SK-N-MC (cell line): ENCODE data around the gene FHIT.
A peak's percentile ranks its signal among the peaks of the same experiment; 100 is the strongest.

ENCODE experiments used
- DNase-seq: peaks from one replicate; pipeline ENCODE4 v3.0.0-alpha.2; 2011; ENCODE audit warnings: low read depth, low spot score
- H3K27ac ChIP-seq: fragments of 200-600 bp; sonication (generic); 2 replicates; pipeline ENCODE4 v1.5.1; 2016; ENCODE audit warnings: mixed run types
- H3K36me3 ChIP-seq: fragments of 200-600 bp; sonication (generic); 2 replicates; pipeline ENCODE4 v1.6.1; 2017; ENCODE audit warnings: antibody characterized with exemption, low read length, mixed read lengths; ENCODE audit not compliant: insufficient read depth
- H3K4me3 ChIP-seq: fragments of 200-600 bp; sonication (generic); 2 replicates; pipeline ENCODE4 v1.5.1; 2016
- H3K9ac ChIP-seq: fragments of 200-600 bp; sonication (generic); 2 replicates; pipeline ENCODE4 v1.8.0; 2017; ENCODE audit warnings: mixed run types, mixed read lengths; ENCODE audit not compliant: insufficient read length
- H3K9me3 ChIP-seq: fragments of 200-600 bp; sonication (generic); 2 replicates; pipeline ENCODE4 v1.6.1; 2017; ENCODE audit warnings: low read depth, mild to moderate bottlenecking, antibody characterized with exemption, low read length, moderate library complexity, mixed read lengths
- EZH2 ChIP-seq: fragments of 200-600 bp; sonication (generic); IDR thresholded peaks from one replicate; pipeline ENCODE4 v1.6.1; 2017; ENCODE audit warnings: antibody characterized with exemption
- FOXP2 ChIP-seq: optimal IDR thresholded peaks from 2 replicates; pipeline ENCODE3; 2011; ENCODE audit warnings: mild to moderate bottlenecking, moderate library complexity; ENCODE audit not compliant: insufficient read depth; ENCODE audit errors: extremely low read length, control extremely low read depth
- POLR2AphosphoS5 ChIP-seq: IDR thresholded peaks from 2 replicates; pipeline ENCODE4 v1.6.1; 2012; ENCODE audit warnings: mild to moderate bottlenecking, low read depth, low read length, borderline replicate concordance

The FHIT gene

GRCh38 chr3:60919296-60919695 lies 332.0 kb downstream of the FHIT start:
- no peak for DNase-seq
- H3K4me3 ChIP-seq = no peak overlapping the region
- TF ChIP-seq POLR2AphosphoS5 (no peak), FOXP2 (no peak), EZH2 (no peak)

GRCh38 chr3:60917141-60917540 lies 334.1 kb downstream of the FHIT start:
- DNase-seq = no peak
- H3K27ac ChIP-seq = no peak overlapping the region
- H3K9ac ChIP-seq = no peak overlapping the region
- no peak for TF ChIP-seq POLR2AphosphoS5
- TF ChIP-seq EZH2 = no peak
- TF ChIP-seq FOXP2 = no peak
- no peaks in the 10 kb centered on the region for H3K36me3 ChIP-seq
- no peaks in the 10 kb centered on the region for H3K9me3 ChIP-seq
- H3K4me3 ChIP-seq = no peak overlapping the region

More at GRCh38 chr3:60919296-60919695, 332.0 kb downstream of the FHIT start:
- Histone ChIP-seq H3K36me3 (no peaks in the 10 kb centered on the region), H3K9me3 (no peaks in the 10 kb centered on the region), H3K27ac (no peak overlapping the region), H3K9ac (no peak overlapping the region)

- Histone ChIP-seq H3K36me3 (no peaks in the 10 kb centered on the region), H3K9ac (no peak overlapping the region), H3K4me3 (no peak overlapping the region), H3K27ac (no peak overlapping the region), H3K9me3 (no peaks in the 10 kb centered on the region)
- TF ChIP-seq POLR2AphosphoS5 (no peak), EZH2 (no peak), FOXP2 (no peak)
- DNase-seq = no peak
Measured at GRCh38 chr3:60916546-60916945, 334.7 kb downstream of the FHIT start.

- no peak for TF ChIP-seq FOXP2
- no peak for TF ChIP-seq POLR2AphosphoS5
- DNase-seq = no peak
- H3K9ac ChIP-seq = no peak overlapping the region
Measured at GRCh38 chr3:60913474-60913873, 337.8 kb downstream of the FHIT start.

GRCh38 chr3:60912876-60913275 lies 338.4 kb downstream of the FHIT start:
- H3K9me3 ChIP-seq = no peaks in the 10 kb centered on the region

More at GRCh38 chr3:60913474-60913873, 337.8 kb downstream of the FHIT start:
- H3K27ac ChIP-seq = no peak overlapping the region
- no peak overlapping the region for H3K4me3 ChIP-seq
- H3K9me3 ChIP-seq = no peaks in the 10 kb centered on the region
- H3K36me3 ChIP-seq = no peaks in the 10 kb centered on the region

GRCh38 chr3:60912142-60912541 lies 339.1 kb downstream of the FHIT start:
- H3K27ac ChIP-seq = no peak overlapping the region
- TF ChIP-seq EZH2 (no peak), FOXP2 (no peak), POLR2AphosphoS5 (no peak)
- no peaks in the 10 kb centered on the region for H3K9me3 ChIP-seq
- no peak overlapping the region for H3K4me3 ChIP-seq
- H3K36me3 ChIP-seq = no peaks in the 10 kb centered on the region
- no peak overlapping the region for H3K9ac ChIP-seq
- no peak for DNase-seq

More at GRCh38 chr3:60912876-60913275, 338.4 kb downstream of the FHIT start:
- no peak for DNase-seq
- TF ChIP-seq POLR2AphosphoS5 (no peak), EZH2 (no peak), FOXP2 (no peak)
- Histone ChIP-seq H3K9ac (no peak overlapping the region), H3K27ac (no peak overlapping the region), H3K4me3 (no peak overlapping the region), H3K36me3 (no peaks in the 10 kb centered on the region)

GRCh38 chr3:60909526-60909925 lies 341.7 kb downstream of the FHIT start:
- DNase-seq = no peak

GRCh38 chr3:60906283-60906682 lies 345.0 kb downstream of the FHIT start:
- H3K27ac ChIP-seq = no peak overlapping the region
- no peak overlapping the region for H3K4me3 ChIP-seq
- no peaks in the 10 kb centered on the region for H3K36me3 ChIP-seq
- H3K9me3 ChIP-seq = no peaks in the 10 kb centered on the region
- no peak overlapping the region for H3K9ac ChIP-seq
- TF ChIP-seq EZH2 (no peak), POLR2AphosphoS5 (no peak), FOXP2 (no peak)
- DNase-seq = no peak

More at GRCh38 chr3:60909526-60909925, 341.7 kb downstream of the FHIT start:
- H3K27ac ChIP-seq = no peak overlapping the region
- H3K4me3 ChIP-seq = no peak overlapping the region
- H3K36me3 ChIP-seq = no peaks in the 10 kb centered on the region
- no peak for TF ChIP-seq FOXP2
- no peak for TF ChIP-seq POLR2AphosphoS5
- no peak for TF ChIP-seq EZH2
- H3K9me3 ChIP-seq = no peaks in the 10 kb centered on the region
- no peak overlapping the region for H3K9ac ChIP-seq

GRCh38 chr3:60898321-60898720 lies 352.9 kb downstream of the FHIT start:
- TF ChIP-seq FOXP2 = no peak
- Histone ChIP-seq H3K4me3 (peak overlapping the region; percentile 36; the same call in 1 of the 2 replicates), H3K27ac (no peak overlapping the region), H3K36me3 (no peaks in the 10 kb centered on the region), H3K9ac (no peak overlapping the region), H3K9me3 (no peaks in the 10 kb centered on the region)
- no peak for DNase-seq
